Activated naive CD4-positive, alpha-beta T cell treated with anti-CD3 and anti-CD28 coated beads for 36 hours (primary cell): ENCODE data around the gene RFESD. TPM values are rescaled to one million over a fixed set of nuclear protein-coding genes. Genes with fewer than 3 reads are reported as not detected.

Experiments used
- CTCF ChIA-PET: fragments of 350-600 bp; sonication (Branson Sonifier 250); formaldehyde crosslinking; loops from one replicate; lab custom pipeline; 2021; ENCODE audit warnings: antibody characterized with exemption; lab: Charles Lee
- DNase-seq: peaks from one replicate; pipeline ENCODE4 v3.0.0-alpha.2; 2020
- H3K27ac Mint-ChIP-seq: one replicate; pipeline ENCODE4 v1.8.0; 2021; ENCODE audit warnings: mild to moderate bottlenecking, mixed read lengths
- H3K27me3 Mint-ChIP-seq: one replicate; pipeline ENCODE4 v1.8.0; 2021; ENCODE audit warnings: low read depth, mixed read lengths
- H3K36me3 Mint-ChIP-seq: one replicate; pipeline ENCODE4 v1.8.0; 2021; ENCODE audit warnings: low read depth, mixed read lengths
- H3K4me1 Mint-ChIP-seq: one replicate; pipeline ENCODE4 v1.8.0; 2021; ENCODE audit warnings: low read depth, mixed read lengths
- H3K4me3 Mint-ChIP-seq: one replicate; pipeline ENCODE4 v1.8.0; 2021; ENCODE audit warnings: mild to moderate bottlenecking, moderate library complexity, mixed read lengths
- H3K9me3 Mint-ChIP-seq: one replicate; pipeline ENCODE4 v1.8.0; 2021; ENCODE audit warnings: mixed read lengths
- intact Hi-C: fragments of 100-400 bp; cut with micrococcal nuclease; formaldehyde crosslinking; loops from one replicate; pipeline ENCODE4 v1.15.1; 2023
- total RNA-seq, 2 experiments: library from RNA; stranded (reverse); gene quantifications; one replicate each; pipeline ENCODE4 v1.2.3, GENCODE V29; 2021

Gene RFESD
- total RNA-seq, 2 experiments from 2014 or later = 9.1 to 9.7 TPM

- peak overlapping the region; percentile 9 for H3K27ac Mint-ChIP-seq
- CTCF ChIA-PET = interaction anchor here (1.1 to 7.3 kb wide), 7 partner anchors 16 to 954 kb away, joined by 3 to 63 read pairs (median 6); no protein-coding TSS in a partner anchor
- peak overlapping the region; percentile 43 for H3K4me3 Mint-ChIP-seq
- no peak for DNase-seq
- no peaks in the 10 kb centered on the region for H3K27me3 Mint-ChIP-seq
- H3K9me3 Mint-ChIP-seq = no peaks in the 10 kb centered on the region
- H3K4me1 Mint-ChIP-seq = peaks cover 34% of the 10 kb centered on the region
- intact Hi-C loops = loop anchor here (1.0 to 10.0 kb wide), 9 partner anchors 64 to 1534 kb away; partner anchors contain the start of genes CAST, ERAP1 and RIOK2
- peaks cover 3% of the 10 kb centered on the region for H3K36me3 Mint-ChIP-seq
Observed at GRCh38 chr5:95647886-95648860, 1.6 kb downstream of the RFESD start.

- H3K4me1 Mint-ChIP-seq = peaks cover 30% of the 10 kb centered on the region
- H3K36me3 Mint-ChIP-seq = peaks cover 6% of the 10 kb centered on the region
- CTCF ChIA-PET = no interaction called here
- H3K4me3 Mint-ChIP-seq = no peak overlapping the region
- no peaks in the 10 kb centered on the region for H3K9me3 Mint-ChIP-seq
- no peak overlapping the region for H3K27ac Mint-ChIP-seq
- intact Hi-C loops = loop anchor here (5.0 to 10.0 kb wide), 5 partner anchors 426 to 1533 kb away; partner anchors contain the start of genes CAST, ERAP1 and RIOK2
- DNase-seq = no peak
- H3K27me3 Mint-ChIP-seq = no peaks in the 10 kb centered on the region
Observed at GRCh38 chr5:95649274-95649673, 2.7 kb downstream of the RFESD start.

- intact Hi-C loops = loop anchor here (5.0 to 10.0 kb wide), 5 partner anchors 425 to 1532 kb away; partner anchors contain the start of genes CAST, ERAP1 and RIOK2
- Mint-ChIP-seq H3K27ac (no peak overlapping the region), H3K4me1 (peaks cover 24% of the 10 kb centered on the region), H3K36me3 (peaks cover 6% of the 10 kb centered on the region), H3K27me3 (no peaks in the 10 kb centered on the region), H3K9me3 (no peaks in the 10 kb centered on the region), H3K4me3 (no peak overlapping the region)
- no peak for DNase-seq
- CTCF ChIA-PET = interaction anchor here (4.4 kb wide), 1 partner anchor 14 kb away, joined by 18 read pairs; no protein-coding TSS in a partner anchor
Observed at GRCh38 chr5:95649842-95650620, 3.5 kb downstream of the RFESD start.

DNA sequence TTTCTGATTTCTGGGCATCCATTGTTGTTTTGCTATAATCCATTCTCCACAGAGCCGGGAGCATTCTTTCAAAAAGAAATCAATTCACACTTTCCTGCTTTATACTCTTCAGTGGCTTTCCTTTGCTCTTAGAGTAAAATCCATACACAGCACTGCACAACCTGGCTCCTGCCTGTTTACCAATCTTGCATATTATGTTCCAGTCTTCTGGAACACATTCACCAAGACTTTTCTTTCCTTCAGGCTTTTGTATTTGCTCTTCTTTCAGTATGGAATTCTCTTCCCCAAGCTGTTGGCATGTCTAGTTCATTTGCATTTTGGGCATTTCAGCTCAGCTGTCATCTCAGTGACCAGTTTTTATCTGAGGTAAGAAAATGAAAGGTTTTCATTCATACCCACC, 6.3 kb downstream of the RFESD start:
- H3K27me3 Mint-ChIP-seq = no peaks in the 10 kb centered on the region
- no peak for DNase-seq
- no peak overlapping the region for H3K27ac Mint-ChIP-seq
- CTCF ChIA-PET = interaction anchor here (1.0 to 4.4 kb wide), 3 partner anchors 8 to 11 kb away, joined by 3 to 18 read pairs (median 5); no protein-coding TSS in a partner anchor
- no peak overlapping the region for H3K4me3 Mint-ChIP-seq
- H3K36me3 Mint-ChIP-seq = peaks cover 6% of the 10 kb centered on the region
- H3K4me1 Mint-ChIP-seq = peaks cover 14% of the 10 kb centered on the region
- H3K9me3 Mint-ChIP-seq = no peaks in the 10 kb centered on the region
- intact Hi-C loops = no loop called here

DNA sequence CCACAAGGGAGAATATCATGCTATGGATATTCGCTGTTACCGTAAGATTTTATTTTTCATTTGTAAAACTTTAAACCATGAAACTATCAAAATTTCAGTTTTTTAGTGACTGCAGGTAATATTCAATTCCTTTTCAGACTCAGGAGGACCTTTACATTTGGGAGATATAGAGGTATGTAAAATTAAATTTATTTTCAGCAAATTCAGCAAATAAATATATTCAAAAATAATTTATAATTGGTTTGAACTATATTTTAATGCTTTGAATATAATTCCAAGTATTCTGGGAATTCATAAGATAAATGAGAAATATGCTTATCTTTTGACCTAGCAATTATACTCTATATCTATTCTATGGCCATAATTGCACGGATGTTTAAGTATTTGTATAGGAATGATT, 7.6 kb downstream of the RFESD start:
- no peak overlapping the region for H3K27ac Mint-ChIP-seq
- CTCF ChIA-PET = interaction anchor here (4.4 kb wide), 1 partner anchor 10 kb away, joined by 18 read pairs; no protein-coding TSS in a partner anchor

GRCh38 chr5:95655575-95655974, 9.0 kb downstream of the RFESD start:
- Mint-ChIP-seq H3K4me3 (no peak overlapping the region), H3K27ac (no peak overlapping the region), H3K9me3 (no peaks in the 10 kb centered on the region), H3K4me1 (no peaks in the 10 kb centered on the region), H3K36me3 (peaks cover 6% of the 10 kb centered on the region), H3K27me3 (no peaks in the 10 kb centered on the region)
- DNase-seq = no peak
- CTCF ChIA-PET = interaction anchor here (0.7 to 1.4 kb wide), 4 partner anchors 9 to 126 kb away, joined by 3 to 6 read pairs (median 4); partner anchors contain the start of gene RFESD
- intact Hi-C loops = no loop called here

More for the DNA sequence above, 7.6 kb downstream of the RFESD start:
- Mint-ChIP-seq H3K4me1 (peaks cover 4% of the 10 kb centered on the region), H3K9me3 (no peaks in the 10 kb centered on the region), H3K36me3 (peaks cover 6% of the 10 kb centered on the region), H3K4me3 (no peak overlapping the region), H3K27me3 (no peaks in the 10 kb centered on the region)
- DNase-seq = no peak
- intact Hi-C loops = no loop called here

DNA sequence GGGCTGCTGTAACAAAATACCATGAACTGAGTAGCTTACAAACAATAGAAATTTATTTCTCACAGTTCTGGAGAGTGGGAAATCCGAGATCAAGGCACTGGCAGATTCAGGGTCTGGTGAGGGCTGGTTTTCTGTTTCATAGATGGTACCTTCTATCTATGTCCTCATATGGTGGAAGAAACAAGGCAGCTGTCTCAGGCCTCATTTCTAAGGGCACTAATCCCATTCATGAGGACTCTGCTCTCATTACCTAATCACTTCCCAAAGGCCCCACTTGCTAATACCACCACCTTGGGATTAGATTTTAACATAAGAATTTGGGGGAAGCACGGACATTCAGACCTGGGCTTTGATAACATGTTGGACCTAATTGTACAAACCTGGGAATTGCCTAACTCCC, 13.5 kb downstream of the RFESD start:
- Mint-ChIP-seq H3K27ac (no peak overlapping the region), H3K9me3 (no peaks in the 10 kb centered on the region), H3K27me3 (no peaks in the 10 kb centered on the region), H3K4me3 (no peak overlapping the region), H3K4me1 (no peaks in the 10 kb centered on the region), H3K36me3 (no peaks in the 10 kb centered on the region)
- no peak for DNase-seq
- intact Hi-C loops = loop anchor here (5.0 kb wide), 1 partner anchor 57 kb away; no protein-coding TSS in a partner anchor
- CTCF ChIA-PET = no interaction called here

DNA sequence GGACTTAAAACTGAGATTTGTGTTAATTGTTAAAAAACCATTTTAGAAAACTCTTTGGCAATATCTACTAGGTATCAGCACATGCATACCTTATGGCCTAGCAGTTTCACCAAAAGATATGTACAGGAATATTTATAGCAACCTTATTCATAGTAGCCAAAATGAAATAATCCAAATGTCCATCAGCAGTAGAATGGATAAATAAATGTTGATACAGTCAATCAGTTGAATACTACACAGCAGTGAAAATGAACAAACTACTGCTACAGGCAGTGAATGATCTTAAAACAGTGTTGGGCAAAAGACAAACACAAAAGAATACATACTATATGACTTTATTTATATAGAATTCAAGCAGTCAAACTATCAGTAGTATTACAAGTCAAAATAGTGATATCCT, 16.4 kb downstream of the RFESD start:
- Mint-ChIP-seq H3K27me3 (no peaks in the 10 kb centered on the region), H3K36me3 (no peaks in the 10 kb centered on the region), H3K9me3 (no peaks in the 10 kb centered on the region), H3K4me1 (no peaks in the 10 kb centered on the region), H3K27ac (no peak overlapping the region), H3K4me3 (no peak overlapping the region)
- intact Hi-C loops = loop anchor here (5.0 kb wide), 1 partner anchor 54 kb away; no protein-coding TSS in a partner anchor
- no peak for DNase-seq
- CTCF ChIA-PET = interaction anchor here (0.6 to 2.8 kb wide), 8 partner anchors 11 to 190 kb away, joined by 3 to 27 read pairs (median 8); partner anchors contain the start of gene RFESD

DNA sequence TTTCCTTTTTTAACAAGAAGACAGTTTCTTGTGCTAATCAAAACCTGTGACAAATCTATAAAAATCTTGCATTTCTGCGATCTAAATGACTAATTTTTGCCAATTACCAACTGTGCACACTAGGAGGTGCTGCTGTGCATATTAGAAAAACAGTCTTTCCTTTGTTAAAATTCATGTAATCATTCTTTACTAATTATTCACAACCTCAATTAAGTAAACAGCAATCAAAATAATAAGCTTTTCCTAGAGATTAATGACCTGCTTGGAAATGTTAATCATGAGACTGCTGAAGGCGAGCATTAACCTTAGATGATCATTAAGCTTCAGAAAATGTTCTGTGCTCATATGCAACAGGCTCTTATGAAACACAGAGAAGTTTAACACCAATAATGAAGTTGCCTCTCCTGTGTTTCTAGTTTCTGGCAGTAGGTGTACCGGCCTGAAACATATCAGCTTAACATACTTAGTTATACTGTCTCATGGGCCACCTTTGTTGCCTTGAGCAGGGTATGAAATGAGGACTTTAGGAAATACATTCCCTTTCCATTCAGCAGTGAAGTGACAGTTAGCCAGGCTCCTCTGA, 17.7 kb downstream of the RFESD start:
- peak; percentile 63 for DNase-seq
- Mint-ChIP-seq H3K9me3 (no peaks in the 10 kb centered on the region), H3K36me3 (no peaks in the 10 kb centered on the region), H3K4me1 (no peaks in the 10 kb centered on the region), H3K4me3 (no peak overlapping the region), H3K27me3 (no peaks in the 10 kb centered on the region), H3K27ac (no peak overlapping the region)
- CTCF ChIA-PET = interaction anchor here (0.7 to 2.8 kb wide), 35 partner anchors 9 to 189 kb away, joined by 3 to 27 read pairs (median 4); partner anchors contain the start of gene RFESD
- intact Hi-C loops = loop anchor here (1.0 to 5.0 kb wide), 7 partner anchors 20 to 672 kb away; no protein-coding TSS in a partner anchor

- intact Hi-C loops = no loop called here
- Mint-ChIP-seq H3K36me3 (no peaks in the 10 kb centered on the region), H3K4me1 (no peaks in the 10 kb centered on the region), H3K9me3 (no peaks in the 10 kb centered on the region), H3K27ac (no peak overlapping the region), H3K4me3 (no peak overlapping the region), H3K27me3 (no peaks in the 10 kb centered on the region)
- CTCF ChIA-PET = interaction anchor here (0.8 to 3.3 kb wide), 8 partner anchors 12 to 182 kb away, joined by 3 to 23 read pairs (median 6); no protein-coding TSS in a partner anchor
- no peak for DNase-seq
Observed at GRCh38 chr5:95667061-95667618, 20.6 kb downstream of the RFESD start.

- H3K27ac Mint-ChIP-seq = no peak overlapping the region
- no peaks in the 10 kb centered on the region for H3K9me3 Mint-ChIP-seq
- H3K4me3 Mint-ChIP-seq = no peak overlapping the region
- H3K4me1 Mint-ChIP-seq = no peaks in the 10 kb centered on the region
- DNase-seq = no peak
- intact Hi-C loops = no loop called here
- no peaks in the 10 kb centered on the region for H3K27me3 Mint-ChIP-seq
- CTCF ChIA-PET = interaction anchor here (0.8 to 3.3 kb wide), 5 partner anchors 12 to 179 kb away, joined by 3 to 23 read pairs (median 7); no protein-coding TSS in a partner anchor
- H3K36me3 Mint-ChIP-seq = no peaks in the 10 kb centered on the region
Observed at GRCh38 chr5:95667678-95668077, 21.1 kb downstream of the RFESD start.
